Epithelial cell of esophagus (primary cell): ENCODE data around the gene YARS1.

Experiments
- DNase-seq: peaks from one replicate; pipeline ENCODE4 v3.0.0; 2010; ENCODE audit warnings: low read depth
- H3K4me3 ChIP-seq: 2 replicates; pipeline ENCODE4 v1.5.1; 2011; ENCODE audit warnings: mild to moderate bottlenecking, low read length, control low read depth
- CTCF ChIP-seq: IDR thresholded peaks from 2 replicates; pipeline ENCODE4 v1.5.1; 2011; ENCODE audit warnings: low read depth, mild to moderate bottlenecking, low read length, control low read depth, inconsistent platforms; ENCODE audit not compliant: insufficient read depth; ENCODE audit errors: missing control alignments

YARS1 gene

GRCh38 chr1:32860566-32860965 lies 43.4 kb upstream of the YARS1 start:
- no peak for DNase-seq
- H3K4me3 ChIP-seq, result no peak overlapping the region
- no peak for TF ChIP-seq CTCF

GRCh38 chr1:32859915-32860314 lies 42.8 kb upstream of the YARS1 start:
- DNase-seq, result no peak
- no peak overlapping the region for H3K4me3 ChIP-seq
- no peak for TF ChIP-seq CTCF

DNA sequence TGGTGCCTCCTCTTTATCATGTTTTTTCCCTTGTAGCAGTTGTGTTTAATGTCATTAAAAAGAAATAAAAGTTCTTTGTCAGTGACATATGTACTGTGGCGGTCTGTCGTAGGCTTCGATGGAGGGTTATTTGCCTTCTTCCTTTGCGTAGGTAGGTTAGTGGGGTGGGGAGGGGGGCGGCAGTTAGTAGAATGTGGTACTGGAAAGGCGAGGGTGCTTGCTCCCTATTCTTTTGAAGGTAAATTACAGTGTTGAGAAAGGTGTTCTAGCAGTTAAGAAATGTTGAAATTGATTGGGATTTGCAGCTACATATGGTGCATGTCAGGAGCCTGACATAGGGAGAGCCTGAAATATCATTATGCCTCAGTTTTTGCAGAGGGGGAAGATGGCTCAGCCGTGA lies 41.6 kb upstream of the YARS1 start:
- no peak for TF ChIP-seq CTCF
- H3K4me3 ChIP-seq, result no peak overlapping the region
- no peak for DNase-seq

GRCh38 chr1:32858136-32858535 lies 41.0 kb upstream of the YARS1 start:
- no peak overlapping the region for H3K4me3 ChIP-seq
- no peak for DNase-seq
- TF ChIP-seq CTCF, result no peak

DNA sequence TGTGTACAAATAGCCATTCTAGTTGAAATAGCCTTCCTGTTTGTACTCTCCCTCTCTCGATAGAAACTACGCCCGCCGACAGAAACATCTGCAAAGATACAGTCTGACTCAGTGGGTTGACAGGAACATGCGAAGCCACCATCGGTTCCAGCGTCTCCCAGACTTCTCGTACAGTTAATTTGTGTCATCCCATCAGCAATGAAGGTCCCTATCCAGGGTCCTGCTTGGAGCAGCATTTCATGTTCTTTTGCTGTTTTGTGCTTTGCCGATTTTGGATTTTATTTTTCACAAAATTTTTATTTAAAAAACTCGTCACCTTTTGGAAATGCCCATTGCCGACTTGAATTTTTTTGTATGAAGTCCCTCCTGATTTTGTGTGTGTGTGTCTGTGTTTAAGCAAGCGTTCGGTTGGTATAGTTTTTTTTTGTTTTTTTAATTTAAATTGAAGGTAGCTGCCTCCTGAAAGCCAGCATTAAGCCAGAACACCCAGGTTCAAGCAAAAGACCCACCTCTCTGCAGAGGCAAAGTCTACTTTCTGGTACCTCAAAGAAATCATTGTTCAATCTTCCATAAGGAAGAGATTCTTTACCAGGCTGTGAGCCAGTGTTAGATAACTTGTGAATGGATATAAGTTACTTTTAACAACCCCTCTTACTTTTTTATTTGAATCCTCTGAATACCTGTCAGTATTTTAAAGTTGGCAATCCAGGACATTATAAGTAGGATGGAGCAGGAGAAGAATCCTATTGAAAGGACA lies 38.9 kb upstream of the YARS1 start:
- no peak for TF ChIP-seq CTCF

GRCh38 chr1:32848354-32849063 lies 31.4 kb upstream of the YARS1 start:
- no peak for TF ChIP-seq CTCF
- no peak for DNase-seq
- no peak overlapping the region for H3K4me3 ChIP-seq

More for the DNA sequence above, 38.9 kb upstream of the YARS1 start:
- H3K4me3 ChIP-seq, result no peak overlapping the region
- DNase-seq, result no peak
